Endothelial cell of umbilical vein (primary cell): ENCODE measurements around the gene MRM1.

ENCODE experiments used
- CTCF ChIP-seq, 2 donors: IDR thresholded peaks; 1 replicate in 1 of 2; 2 replicates in 1 of 2; pipeline ENCODE4 v1.5.1; 2011; ENCODE audit warnings: low read length in 2 of 2, mild to moderate bottlenecking in 2 of 2, moderate library complexity in 2 of 2, control low read depth in 1 of 2, inconsistent platforms in 1 of 2, low read depth in 1 of 2; ENCODE audit not compliant: insufficient read depth in 1 of 2; ENCODE audit errors: extremely low read depth in 1 of 2
- POLR2A ChIP-seq: IDR thresholded peaks from 2 replicates; pipeline ENCODE4 v1.6.1; 2012; ENCODE audit warnings: low read depth, mild to moderate bottlenecking, control low read depth, low read length

- TF ChIP-seq CTCF (IDR thresholded peaks at IDR 0.05; ENCODE audit: extremely low read depth in 1 of 2, insufficient read depth in 1 of 2, low read depth in 1 of 2, low read length in 2 of 2) (no peak), POLR2A (no peak)
Measured at GRCh38 chr17:36616061-36617029, 15.0 kb downstream of the MRM1 start.
